Loucy (cell line): ENCODE measurements around the gene CORO7.
A peak's percentile ranks its signal among the peaks of the same experiment; 100 is the strongest.

ENCODE experiments used
- H2AFZ ChIP-seq: fragments of 200-600 bp; sonication (generic); 2 replicates; pipeline ENCODE4 v1.6.0; 2016; ENCODE audit warnings: antibody characterized with exemption, mild to moderate bottlenecking, low read length, moderate library complexity
- H3F3A ChIP-seq: fragments of 200-600 bp; 2 replicates; pipeline ENCODE4 v1.6.0; 2016; ENCODE audit warnings: antibody characterized with exemption, low read depth, mild to moderate bottlenecking
- H3K27me3 ChIP-seq: fragments of 200-600 bp; sonication (generic); 2 replicates; pipeline ENCODE4 v1.6.1; 2014; ENCODE audit warnings: low read length, mild to moderate bottlenecking; ENCODE audit not compliant: insufficient read depth, poor library complexity, severe bottlenecking
- H3K36me3 ChIP-seq: fragments of 200-600 bp; sonication (generic); 2 replicates; pipeline ENCODE4 v1.6.1; 2016; ENCODE audit warnings: low read length; ENCODE audit not compliant: insufficient read depth
- H3K4me1 ChIP-seq: fragments of 200-600 bp; sonication (generic); 2 replicates; pipeline ENCODE4 v1.5.1; 2014; ENCODE audit warnings: low read length, mild to moderate bottlenecking; ENCODE audit not compliant: insufficient read depth, poor library complexity, severe bottlenecking
- H3K4me2 ChIP-seq: fragments of 200-600 bp; sonication (generic); 2 replicates; pipeline ENCODE4 v1.6.0; 2014; ENCODE audit warnings: antibody characterized with exemption, low read length, low read depth, mild to moderate bottlenecking; ENCODE audit not compliant: poor library complexity, severe bottlenecking
- H3K4me3 ChIP-seq: fragments of 200-600 bp; sonication (generic); 2 replicates; pipeline ENCODE4 v1.5.1; 2014; ENCODE audit warnings: low read length, mild to moderate bottlenecking, mixed read lengths; ENCODE audit not compliant: poor library complexity, severe bottlenecking
- H3K79me2 ChIP-seq: fragments of 200-600 bp; sonication (generic); 2 replicates; pipeline ENCODE4 v1.6.1; 2014; ENCODE audit warnings: low read length; ENCODE audit not compliant: insufficient read depth
- H3K9ac ChIP-seq: fragments of 200-600 bp; sonication (generic); 2 replicates; pipeline ENCODE4 v1.6.0; 2014; ENCODE audit warnings: mild to moderate bottlenecking, low read depth, low read length, moderate library complexity; ENCODE audit not compliant: poor library complexity, severe bottlenecking
- H3K9me2 ChIP-seq: fragments of 200-600 bp; sonication (generic); replicated peaks from 2 replicates; pipeline ENCODE4 v1.6.1; 2016; ENCODE audit warnings: low read depth, low read length, mixed read lengths
- H3K9me3 ChIP-seq: fragments of 200-600 bp; sonication (generic); 2 replicates; pipeline ENCODE4 v1.6.1; 2014; ENCODE audit warnings: mild to moderate bottlenecking, antibody characterized with exemption, low read length, low read depth; ENCODE audit not compliant: insufficient read depth
- H4K20me1 ChIP-seq: fragments of 200-600 bp; sonication (generic); 2 replicates; pipeline ENCODE4 v1.6.0; 2014; ENCODE audit warnings: antibody characterized with exemption, low read length, mild to moderate bottlenecking; ENCODE audit not compliant: insufficient read depth, poor library complexity, severe bottlenecking
- EZH2phosphoT487 ChIP-seq: fragments of 200-600 bp; IDR thresholded peaks from 2 replicates; pipeline ENCODE4 v1.6.1; 2018; ENCODE audit warnings: antibody characterized with exemption, mild to moderate bottlenecking, moderate library complexity, borderline replicate concordance
- TF ChIP-seq, protein P1 (sequence below): fragments of 200-600 bp; sonication (generic); conservative IDR thresholded peaks from 2 replicates; pipeline ENCODE4 v1.5.1; 2014; ENCODE audit warnings: mild to moderate bottlenecking, antibody characterized with exemption, low read length

CORO7 gene

DNA sequence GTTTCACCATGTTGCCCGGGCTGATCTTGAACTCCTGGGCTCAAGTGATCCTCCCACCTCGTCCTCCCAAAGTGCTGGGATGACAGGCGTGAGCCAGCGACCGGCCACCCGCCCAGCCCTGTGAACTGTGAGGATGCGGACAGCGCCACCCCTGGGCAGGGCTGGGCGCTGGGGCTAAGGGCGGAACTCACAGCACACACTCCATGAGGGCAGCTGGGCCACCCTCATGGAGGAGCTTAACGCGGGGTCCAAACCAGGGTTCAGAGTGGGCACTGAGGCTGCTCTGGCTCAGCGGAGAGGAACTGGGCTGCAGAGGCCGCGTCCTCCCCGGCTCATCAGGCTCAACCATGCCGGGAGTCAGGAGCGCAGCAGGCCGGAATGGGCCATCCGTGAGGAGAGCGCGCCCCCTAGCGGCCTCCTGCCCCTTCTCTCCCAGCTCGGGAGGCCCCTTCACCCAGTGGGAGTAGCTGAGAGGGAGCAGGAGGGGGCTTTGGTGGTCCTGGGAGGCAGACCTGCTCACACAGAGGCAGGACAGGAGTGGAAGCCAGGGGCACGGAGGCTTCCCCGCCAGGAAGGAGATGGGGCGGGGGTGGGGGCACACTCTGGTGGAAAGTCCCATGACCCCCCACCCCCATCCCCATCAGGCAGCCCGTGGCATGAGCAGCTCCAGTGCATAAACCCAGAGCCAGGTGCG is 13.8 kb downstream of the CORO7 start:
- Histone ChIP-seq H2AFZ (no peak overlapping the region), H3K4me2 (no peak overlapping the region), H3K4me1 (no peaks in the 10 kb centered on the region), H4K20me1 (peaks cover 2% of the 10 kb centered on the region), H3K79me2 (no peaks in the 10 kb centered on the region), H3F3A (no peaks in the 10 kb centered on the region), H3K9me3 (no peaks in the 10 kb centered on the region), H3K4me3 (no peak overlapping the region), H3K9ac (no peak overlapping the region), H3K36me3 (no peaks in the 10 kb centered on the region), H3K27me3 (no peaks in the 10 kb centered on the region), H3K9me2 (no peaks in the 10 kb centered on the region)
- no peak for TF ChIP-seq EZH2phosphoT487
- TF ChIP-seq, protein P1, sequence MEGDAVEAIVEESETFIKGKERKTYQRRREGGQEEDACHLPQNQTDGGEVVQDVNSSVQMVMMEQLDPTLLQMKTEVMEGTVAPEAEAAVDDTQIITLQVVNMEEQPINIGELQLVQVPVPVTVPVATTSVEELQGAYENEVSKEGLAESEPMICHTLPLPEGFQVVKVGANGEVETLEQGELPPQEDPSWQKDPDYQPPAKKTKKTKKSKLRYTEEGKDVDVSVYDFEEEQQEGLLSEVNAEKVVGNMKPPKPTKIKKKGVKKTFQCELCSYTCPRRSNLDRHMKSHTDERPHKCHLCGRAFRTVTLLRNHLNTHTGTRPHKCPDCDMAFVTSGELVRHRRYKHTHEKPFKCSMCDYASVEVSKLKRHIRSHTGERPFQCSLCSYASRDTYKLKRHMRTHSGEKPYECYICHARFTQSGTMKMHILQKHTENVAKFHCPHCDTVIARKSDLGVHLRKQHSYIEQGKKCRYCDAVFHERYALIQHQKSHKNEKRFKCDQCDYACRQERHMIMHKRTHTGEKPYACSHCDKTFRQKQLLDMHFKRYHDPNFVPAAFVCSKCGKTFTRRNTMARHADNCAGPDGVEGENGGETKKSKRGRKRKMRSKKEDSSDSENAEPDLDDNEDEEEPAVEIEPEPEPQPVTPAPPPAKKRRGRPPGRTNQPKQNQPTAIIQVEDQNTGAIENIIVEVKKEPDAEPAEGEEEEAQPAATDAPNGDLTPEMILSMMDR = peak; percentile 35

DNA sequence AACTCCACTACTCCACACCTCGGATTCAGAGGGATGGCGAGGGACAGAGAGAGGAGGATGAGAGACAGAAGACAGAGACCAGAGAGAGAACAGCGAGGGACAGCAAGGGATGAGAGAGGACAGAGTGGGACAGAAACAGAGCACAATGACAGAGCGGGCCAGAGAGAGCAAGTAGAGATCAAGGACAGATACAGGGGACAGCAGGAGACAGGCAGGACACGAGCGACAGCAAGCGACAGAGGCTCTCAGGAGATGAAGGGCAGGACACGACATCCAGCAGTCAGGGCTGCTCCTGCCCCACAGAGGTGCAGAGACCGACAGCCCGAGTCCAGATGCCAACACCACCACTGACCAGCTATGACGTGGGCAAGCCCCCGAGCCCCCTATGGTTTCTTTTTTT is 14.9 kb downstream of the CORO7 start:
- Histone ChIP-seq H4K20me1 (peaks cover 2% of the 10 kb centered on the region), H3K4me3 (no peak overlapping the region), H3F3A (no peaks in the 10 kb centered on the region), H3K27me3 (no peaks in the 10 kb centered on the region), H3K9ac (no peak overlapping the region), H3K9me2 (no peaks in the 10 kb centered on the region), H3K4me1 (no peaks in the 10 kb centered on the region), H3K36me3 (no peaks in the 10 kb centered on the region), H3K79me2 (no peaks in the 10 kb centered on the region), H2AFZ (no peak overlapping the region), H3K4me2 (no peak overlapping the region), H3K9me3 (no peaks in the 10 kb centered on the region)
- TF ChIP-seq, protein P1 = no peak
- TF ChIP-seq EZH2phosphoT487 = no peak

DNA sequence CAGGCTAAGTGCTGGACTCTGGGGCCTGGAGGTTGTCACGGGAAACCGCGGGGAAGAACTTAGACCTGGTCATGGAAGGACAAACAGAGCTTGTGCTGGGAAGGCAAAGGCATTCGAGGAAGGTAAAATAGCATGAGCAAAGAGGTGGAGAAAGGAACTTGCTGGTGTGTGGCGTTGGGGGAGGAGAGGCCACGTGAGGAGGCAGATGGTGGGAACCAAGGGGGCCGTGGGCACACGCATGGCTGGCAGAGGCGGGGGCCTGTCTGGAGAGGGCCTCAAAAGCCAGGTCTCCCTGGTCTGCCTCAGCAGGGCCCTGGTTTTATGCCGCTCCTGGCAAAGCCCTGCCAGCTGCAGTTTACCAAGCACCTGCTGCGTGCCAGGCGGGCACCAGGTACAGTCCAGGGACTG is 15.3 kb downstream of the CORO7 start:
- no peak overlapping the region for H3K9ac ChIP-seq
- H3K4me1 ChIP-seq = no peaks in the 10 kb centered on the region
- no peak overlapping the region for H3K4me3 ChIP-seq
- H3K9me2 ChIP-seq = no peaks in the 10 kb centered on the region
- no peak overlapping the region for H2AFZ ChIP-seq
- no peaks in the 10 kb centered on the region for H3K79me2 ChIP-seq
- H3K27me3 ChIP-seq = no peaks in the 10 kb centered on the region
- H3K4me2 ChIP-seq = no peak overlapping the region
- H3K36me3 ChIP-seq = no peaks in the 10 kb centered on the region
- TF ChIP-seq EZH2phosphoT487 = no peak
- no peaks in the 10 kb centered on the region for H3F3A ChIP-seq
- H3K9me3 ChIP-seq = no peaks in the 10 kb centered on the region
- H4K20me1 ChIP-seq = peaks cover 2% of the 10 kb centered on the region
